ENCODE measurements around the gene BRPF1. TPM values are rescaled to one million over a fixed set of nuclear protein-coding genes. Genes with fewer than 3 reads are reported as not detected.

BRPF1 gene
- total and polyA plus RNA-seq, 2 donors (not counting 1 experiment from before 2014, with no cell fraction given) = 4.1 to 12.2 TPM

DNA sequence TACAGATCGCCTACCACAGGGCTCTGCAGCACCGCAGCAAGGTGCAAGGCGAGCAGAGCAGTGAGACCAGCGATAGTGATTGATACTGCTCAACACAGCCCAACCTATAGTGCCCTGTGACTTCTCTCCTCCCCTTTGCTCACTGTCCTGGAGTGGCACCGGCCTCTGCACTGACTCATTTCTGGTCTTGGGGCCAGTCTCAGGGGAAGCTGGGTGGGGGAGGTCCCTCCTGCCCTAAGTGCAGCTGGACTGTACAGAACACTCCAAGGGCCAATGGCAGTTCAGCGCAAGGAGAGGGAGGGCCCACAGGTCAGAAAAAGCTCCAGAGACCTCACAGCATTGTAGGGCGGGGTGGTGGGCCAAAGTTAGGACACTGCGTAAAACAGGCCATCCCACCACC lies 15.7 kb downstream of the BRPF1 start:
- Histone ChIP-seq H4K20me1 (ENCODE audit: control insufficient read depth, extremely low read depth, insufficient read depth, low read length) (no peaks in the 10 kb centered on the region), H3K4me1 (ENCODE audit: control insufficient read depth, extremely low read depth, insufficient read depth, low read length) (peaks cover 11% of the 10 kb centered on the region), H3K4me3 (replicated peaks in 1 of 4; ENCODE audit: control extremely low read depth in 1 of 4, insufficient read depth in 1 of 4, low read depth in 3 of 4, low read length in 4 of 4) (no peak overlapping the region), H3K27me3 (ENCODE audit: control insufficient read depth, insufficient read depth, low read length) (no peaks in the 10 kb centered on the region), H3K9ac (ENCODE audit: insufficient read depth, low read length) (no peak overlapping the region), H3K4me2 (ENCODE audit: extremely low read depth, insufficient read depth, low read length) (no peak overlapping the region), H3K9me3 (ENCODE audit: control insufficient read depth, insufficient read depth, low read depth, low read length) (no peaks in the 10 kb centered on the region), H2AFZ (ENCODE audit: low read length) (no peak overlapping the region), H3K27ac (ENCODE audit: insufficient read depth, low read length) (no peak overlapping the region), H3K36me3 (ENCODE audit: control insufficient read depth, insufficient read depth, low read length) (peaks cover 31% of the 10 kb centered on the region), H3K79me2 (ENCODE audit: control insufficient read depth, insufficient read depth, low read length) (peaks cover 11% of the 10 kb centered on the region)
- no peak for TF ChIP-seq EZH2 (IDR thresholded peaks at IDR 0.05; ENCODE audit: low read length, missing control alignments)
- TF ChIP-seq, protein P1, sequence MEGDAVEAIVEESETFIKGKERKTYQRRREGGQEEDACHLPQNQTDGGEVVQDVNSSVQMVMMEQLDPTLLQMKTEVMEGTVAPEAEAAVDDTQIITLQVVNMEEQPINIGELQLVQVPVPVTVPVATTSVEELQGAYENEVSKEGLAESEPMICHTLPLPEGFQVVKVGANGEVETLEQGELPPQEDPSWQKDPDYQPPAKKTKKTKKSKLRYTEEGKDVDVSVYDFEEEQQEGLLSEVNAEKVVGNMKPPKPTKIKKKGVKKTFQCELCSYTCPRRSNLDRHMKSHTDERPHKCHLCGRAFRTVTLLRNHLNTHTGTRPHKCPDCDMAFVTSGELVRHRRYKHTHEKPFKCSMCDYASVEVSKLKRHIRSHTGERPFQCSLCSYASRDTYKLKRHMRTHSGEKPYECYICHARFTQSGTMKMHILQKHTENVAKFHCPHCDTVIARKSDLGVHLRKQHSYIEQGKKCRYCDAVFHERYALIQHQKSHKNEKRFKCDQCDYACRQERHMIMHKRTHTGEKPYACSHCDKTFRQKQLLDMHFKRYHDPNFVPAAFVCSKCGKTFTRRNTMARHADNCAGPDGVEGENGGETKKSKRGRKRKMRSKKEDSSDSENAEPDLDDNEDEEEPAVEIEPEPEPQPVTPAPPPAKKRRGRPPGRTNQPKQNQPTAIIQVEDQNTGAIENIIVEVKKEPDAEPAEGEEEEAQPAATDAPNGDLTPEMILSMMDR (conservative IDR thresholded peaks at IDR 0.05 in 1 of 2, IDR thresholded peaks at IDR 0.05 in 1 of 2; ENCODE audit: low read depth in 1 of 2, low read length in 2 of 2) = no peak
- peak in 1 of 2 donors; percentile 62 for DNase-seq (ENCODE audit: low read depth in 2 of 2)

DNA sequence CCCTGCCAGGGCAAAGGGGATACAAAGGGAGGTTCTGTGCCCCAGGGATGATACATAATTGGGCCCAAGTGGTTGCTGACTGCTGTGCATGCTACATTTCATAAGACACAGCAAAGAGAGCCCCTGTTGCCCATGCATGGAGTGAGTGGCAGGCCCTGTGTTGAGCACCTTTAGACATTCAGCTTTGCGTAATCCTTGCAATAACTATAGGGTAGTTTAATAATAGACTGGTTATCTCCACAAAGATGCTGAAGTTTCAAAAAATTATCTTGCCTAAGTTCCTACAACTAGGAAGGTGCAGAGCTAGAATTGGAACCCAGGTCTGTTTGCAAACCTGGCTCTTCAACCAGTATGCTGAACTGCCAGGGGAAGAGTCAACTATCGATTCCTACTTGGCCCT lies 16.5 kb downstream of the BRPF1 start:
- no peaks in the 10 kb centered on the region for H3K9me3 ChIP-seq (ENCODE audit: control insufficient read depth, insufficient read depth, low read depth, low read length)
- peaks cover 11% of the 10 kb centered on the region for H3K79me2 ChIP-seq (ENCODE audit: control insufficient read depth, insufficient read depth, low read length)
- H3K27ac ChIP-seq (ENCODE audit: insufficient read depth, low read length) = no peak overlapping the region
- H4K20me1 ChIP-seq (ENCODE audit: control insufficient read depth, extremely low read depth, insufficient read depth, low read length) = no peaks in the 10 kb centered on the region
- no peaks in the 10 kb centered on the region for H3K27me3 ChIP-seq (ENCODE audit: control insufficient read depth, insufficient read depth, low read length)
- peaks cover 28% of the 10 kb centered on the region for H3K36me3 ChIP-seq (ENCODE audit: control insufficient read depth, insufficient read depth, low read length)
- H3K4me1 ChIP-seq (ENCODE audit: control insufficient read depth, extremely low read depth, insufficient read depth, low read length) = peaks cover 11% of the 10 kb centered on the region
- H3K4me2 ChIP-seq (ENCODE audit: extremely low read depth, insufficient read depth, low read length) = no peak overlapping the region
- no peak overlapping the region for H3K4me3 ChIP-seq (replicated peaks in 1 of 4; ENCODE audit: control extremely low read depth in 1 of 4, insufficient read depth in 1 of 4, low read depth in 3 of 4, low read length in 4 of 4)
- no peak overlapping the region for H2AFZ ChIP-seq (ENCODE audit: low read length)
- H3K9ac ChIP-seq (ENCODE audit: insufficient read depth, low read length) = no peak overlapping the region
- DNase-seq (ENCODE audit: low read depth in 2 of 2) = no peak
- no peak for TF ChIP-seq EZH2 (IDR thresholded peaks at IDR 0.05; ENCODE audit: low read length, missing control alignments)
- TF ChIP-seq, protein P1 (conservative IDR thresholded peaks at IDR 0.05 in 1 of 2, IDR thresholded peaks at IDR 0.05 in 1 of 2; ENCODE audit: low read depth in 1 of 2, low read length in 2 of 2) = no peak

DNA sequence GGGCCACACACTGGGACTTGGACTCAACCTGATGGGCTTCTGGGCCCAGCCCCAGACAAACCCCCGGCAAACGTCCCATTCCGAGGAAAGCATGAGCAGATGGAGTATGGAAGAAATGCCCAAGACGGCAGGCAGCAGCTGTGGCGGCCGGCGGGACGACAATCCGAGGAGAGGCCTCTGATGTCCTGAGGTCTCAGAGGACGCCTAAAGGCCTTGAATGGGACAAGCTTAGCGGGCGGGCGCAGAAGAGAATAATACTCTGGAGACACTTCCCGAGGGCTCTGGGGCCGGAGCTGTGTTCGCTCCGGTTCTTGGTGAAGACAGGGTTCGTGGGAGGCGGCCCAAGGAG lies 17.7 kb downstream of the BRPF1 start:
- no peak for TF ChIP-seq EZH2 (IDR thresholded peaks at IDR 0.05; ENCODE audit: low read length, missing control alignments)
- TF ChIP-seq, protein P1 (conservative IDR thresholded peaks at IDR 0.05 in 1 of 2, IDR thresholded peaks at IDR 0.05 in 1 of 2; ENCODE audit: low read depth in 1 of 2, low read length in 2 of 2) = no peak
- peak overlapping the region; percentile 62 for H3K9ac ChIP-seq (ENCODE audit: insufficient read depth, low read length)

More for the DNA sequence above, 17.7 kb downstream of the BRPF1 start:
- Histone ChIP-seq H3K27me3 (ENCODE audit: control insufficient read depth, insufficient read depth, low read length) (no peaks in the 10 kb centered on the region), H3K27ac (ENCODE audit: insufficient read depth, low read length) (peak overlapping the region; percentile 84), H3K4me2 (ENCODE audit: extremely low read depth, insufficient read depth, low read length) (peak overlapping the region; percentile 84), H2AFZ (ENCODE audit: low read length) (peak overlapping the region; percentile 18), H3K9me3 (ENCODE audit: control insufficient read depth, insufficient read depth, low read depth, low read length) (no peaks in the 10 kb centered on the region), H3K4me3 (replicated peaks in 1 of 4; ENCODE audit: control extremely low read depth in 1 of 4, insufficient read depth in 1 of 4, low read depth in 3 of 4, low read length in 4 of 4) (peak overlapping the region; percentile 10 to 95 (median 32)), H3K36me3 (ENCODE audit: control insufficient read depth, insufficient read depth, low read length) (peaks cover 18% of the 10 kb centered on the region), H4K20me1 (ENCODE audit: control insufficient read depth, extremely low read depth, insufficient read depth, low read length) (no peaks in the 10 kb centered on the region), H3K79me2 (ENCODE audit: control insufficient read depth, insufficient read depth, low read length) (peaks cover 11% of the 10 kb centered on the region), H3K4me1 (ENCODE audit: control insufficient read depth, extremely low read depth, insufficient read depth, low read length) (peaks cover 11% of the 10 kb centered on the region)
- no peak for DNase-seq (ENCODE audit: low read depth in 2 of 2)
